Stomach (tissue), 4 donors: ENCODE results near the gene CHTF8.

Experiments
- CTCF ChIP-seq, 7 experiments: fragments of 450-650 bp in 4 of 7; fragments of 200-600 bp in 3 of 7; sonication (generic) in 3 of 7; IDR thresholded peaks; one replicate each; pipeline ENCODE4 v1.5.1; 2016 to 2019; ENCODE audit warnings: antibody characterized with exemption in 7 of 7, control low read depth in 2 of 7, mild to moderate bottlenecking in 1 of 7
- POLR2A ChIP-seq, 4 donors: fragments of 450-650 bp; IDR thresholded peaks; one replicate each; pipeline ENCODE4 v1.6.1; 2016; ENCODE audit warnings: antibody characterized with exemption in 4 of 4, control low read depth in 2 of 4, mild to moderate bottlenecking in 1 of 4, moderate library complexity in 1 of 4
- POLR2AphosphoS5 ChIP-seq, 3 donors: sonication (generic); formaldehyde crosslinking; IDR thresholded peaks; one replicate each; pipeline ENCODE4 v1.6.1; 2016; ENCODE audit warnings: antibody characterized with exemption in 3 of 3

GRCh38 chr16:69111876-69112230 is 20.5 kb downstream of the CHTF8 start:
- TF ChIP-seq POLR2A (IDR thresholded peaks at IDR 0.05), result no peak
- TF ChIP-seq CTCF (IDR thresholded peaks at IDR 0.05), result no peak
- no peak for TF ChIP-seq POLR2AphosphoS5 (IDR thresholded peaks at IDR 0.05)
